SK-N-SH (cell line): ENCODE data around the gene SRF. TPM values are rescaled to one million over a fixed set of nuclear protein-coding genes. Genes with fewer than 3 reads are reported as not detected.

Experiments used
- CTCF ChIA-PET: fragments of 300-600, 350-600 bp; formaldehyde crosslinking; extraction: SDS; loops from one replicate; lab custom pipeline; 2021; lab: Yijun Ruan, JAX
- POLR2A ChIA-PET: fragments of 350-600 bp; sonication (Branson Sonifier 250); formaldehyde crosslinking; extraction: SDS; loops from one replicate; lab custom pipeline; 2020; ENCODE audit warnings: antibody characterized with exemption, inconsistent platforms; lab: Yijun Ruan, JAX
- DNase-seq: peaks from one replicate; pipeline ENCODE4 v3.0.0; 2012
- H2AFZ ChIP-seq: fragments of 200-600 bp; sonication (generic); 2 replicates; pipeline ENCODE4 v1.8.1; 2016; ENCODE audit warnings: antibody characterized with exemption, mild to moderate bottlenecking, low read depth
- H3F3A ChIP-seq: fragments of 200-600 bp; sonication (generic); replicated peaks from 2 replicates; pipeline ENCODE3; 2016; ENCODE audit warnings: antibody characterized with exemption, mild to moderate bottlenecking; ENCODE audit not compliant: insufficient read depth
- H3K27ac ChIP-seq, 2 experiments: fragments of 200-500 bp in 1 of 2; fragments of 200-600 bp in 1 of 2; sonication (Bioruptor generic) in 1 of 2; sonication (generic), shearing (Covaris generic) in 1 of 2; 2 replicates each; pipeline versions ENCODE4 v1.5.1 to v1.6.1; 2014 to 2016; ENCODE audit warnings: low read depth in 2 of 2, inconsistent platforms in 1 of 2, low read length in 1 of 2, mild to moderate bottlenecking in 1 of 2, mixed read lengths in 1 of 2
- H3K27me3 ChIP-seq: fragments of 200-600 bp; sonication (generic), shearing (Covaris generic); 2 replicates; pipeline ENCODE4 v1.6.1; 2016; ENCODE audit warnings: mixed run types; ENCODE audit not compliant: insufficient read depth
- H3K36me3 ChIP-seq, 2 experiments: fragments of 200-500 bp in 1 of 2; fragments of 200-600 bp in 1 of 2; sonication (Bioruptor generic) in 1 of 2; sonication (generic) in 1 of 2; replicated peaks in 1 of 2; 2 replicates each; pipeline versions ENCODE3 to v1.5.1; 2014 to 2016; ENCODE audit warnings: low read length in 1 of 2, mild to moderate bottlenecking in 1 of 2; ENCODE audit not compliant: insufficient read depth in 2 of 2, control insufficient read depth in 1 of 2
- H3K4me1 ChIP-seq, 2 experiments: fragments of 200-500 bp in 1 of 2; fragments of 200-600 bp in 1 of 2; sonication (Bioruptor generic) in 1 of 2; sonication (generic), shearing (Covaris generic) in 1 of 2; 2 replicates each; pipeline versions ENCODE4 v1.5.1 to v1.6.1; 2014 to 2016; ENCODE audit warnings: low read depth in 1 of 2, low read length in 1 of 2, mixed run types in 1 of 2; ENCODE audit not compliant: insufficient read depth in 2 of 2, control insufficient read depth in 1 of 2
- H3K4me2 ChIP-seq: fragments of 200-600 bp; sonication (generic), shearing (Covaris generic); 2 replicates; pipeline ENCODE4 v1.6.1; 2017; ENCODE audit warnings: mixed run types
- H3K4me3 ChIP-seq, 2 experiments: fragments of 200-500 bp in 1 of 2; fragments of 200-600 bp in 1 of 2; sonication (Bioruptor generic) in 1 of 2; sonication (generic), shearing (Covaris generic) in 1 of 2; 2 replicates each; pipeline versions ENCODE4 v1.5.1 to v1.8.1; 2014 to 2016; ENCODE audit warnings: low read depth in 2 of 2, inconsistent platforms in 1 of 2, low read length in 1 of 2, mild to moderate bottlenecking in 1 of 2, mixed read lengths in 1 of 2, moderate library complexity in 1 of 2
- H3K79me2 ChIP-seq: fragments of 200-600 bp; sonication (generic); 2 replicates; pipeline ENCODE4 v1.8.1; 2017; ENCODE audit warnings: mild to moderate bottlenecking; ENCODE audit not compliant: insufficient read depth
- H3K9ac ChIP-seq: fragments of 200-600 bp; sonication (generic); 2 replicates; pipeline ENCODE4 v1.6.1; 2017; ENCODE audit warnings: mixed run types
- H3K9me2 ChIP-seq: fragments of 200-600 bp; sonication (generic); 2 replicates; pipeline ENCODE4 v1.6.1; 2017; ENCODE audit warnings: mixed run types
- H3K9me3 ChIP-seq: fragments of 200-600 bp; sonication (generic); 2 replicates; pipeline ENCODE4 v1.6.1; 2017; ENCODE audit warnings: mixed run types, mild to moderate bottlenecking, moderate library complexity
- H4K20me1 ChIP-seq: fragments of 200-600 bp; sonication (generic); 2 replicates; pipeline ENCODE4 v1.6.1; 2017; ENCODE audit warnings: mild to moderate bottlenecking, mixed run types; ENCODE audit not compliant: insufficient read depth
- CHD2 ChIP-seq: fragments of 150-350 bp; IDR thresholded peaks from 2 replicates; pipeline ENCODE4 v1.6.1; 2018; ENCODE audit warnings: low read length; ENCODE audit not compliant: partially characterized antibody
- ELF1 ChIP-seq: IDR thresholded peaks from 2 replicates; pipeline ENCODE4 v1.4.0; 2012
- EZH2phosphoT487 ChIP-seq: fragments of 200-600 bp; sonication (generic); IDR thresholded peaks from 2 replicates; pipeline ENCODE4 v1.6.1; 2017; ENCODE audit warnings: low read depth, mixed run types, mild to moderate bottlenecking, antibody characterized with exemption, moderate library complexity, borderline replicate concordance
- FOSL2 ChIP-seq: IDR thresholded peaks from 2 replicates; pipeline ENCODE4 v1.4.0; 2012; ENCODE audit warnings: low read depth, mild to moderate bottlenecking, moderate library complexity, borderline replicate concordance
- FOXJ3 ChIP-seq: sonication (generic); formaldehyde crosslinking; IDR thresholded peaks from 2 replicates; pipeline ENCODE4 v1.5.1; 2020; ENCODE audit warnings: mild to moderate bottlenecking, missing genetic modification reagents
- GABPA ChIP-seq: IDR thresholded peaks from 2 replicates; pipeline ENCODE4 v1.4.0; 2012; ENCODE audit warnings: low read depth, mild to moderate bottlenecking
- GATA2 ChIP-seq: sonication (generic); formaldehyde crosslinking; IDR thresholded peaks from 2 replicates; pipeline ENCODE4 v1.5.0; 2020; ENCODE audit warnings: mild to moderate bottlenecking, missing genetic modification reagents
- IRF3 ChIP-seq: fragments of 150-350 bp; IDR thresholded peaks from 2 replicates; pipeline ENCODE4 v1.6.1; 2016; ENCODE audit warnings: mild to moderate bottlenecking, low read depth, low read length
- JUND ChIP-seq: IDR thresholded peaks from 2 replicates; pipeline ENCODE4 v1.4.0; 2012
- MAX ChIP-seq: IDR thresholded peaks from 2 replicates; pipeline ENCODE4 v1.4.0; 2012; ENCODE audit warnings: low read depth
- MEF2A ChIP-seq: IDR thresholded peaks from 2 replicates; pipeline ENCODE4 v1.4.0; 2012; ENCODE audit warnings: low read depth, borderline replicate concordance
- MXI1 ChIP-seq: IDR thresholded peaks from 2 replicates; pipeline ENCODE4 v1.6.1; 2012; ENCODE audit warnings: mild to moderate bottlenecking, low read depth, low read length, improper control_type of control experiment
- NRF1 ChIP-seq: IDR thresholded peaks from 2 replicates; pipeline ENCODE4 v1.6.1; 2012; ENCODE audit warnings: low read depth, mild to moderate bottlenecking, low read length
- POLR2AphosphoS5 ChIP-seq: IDR thresholded peaks from 2 replicates; pipeline ENCODE4 v1.6.1; 2012; ENCODE audit warnings: low read depth, low read length
- RCOR1 ChIP-seq: fragments of 150-350 bp; IDR thresholded peaks from 2 replicates; pipeline ENCODE4 v1.6.1; 2017; ENCODE audit warnings: antibody characterized with exemption, low read length
- REST ChIP-seq: IDR thresholded peaks from 2 replicates; pipeline ENCODE4 v1.6.1; 2012; ENCODE audit warnings: mild to moderate bottlenecking, low read depth, low read length, moderate library complexity
- RFX5 ChIP-seq: IDR thresholded peaks from 2 replicates; pipeline ENCODE4 v1.6.1; 2012; ENCODE audit warnings: mild to moderate bottlenecking, improper control_type of control experiment, low read length
- RXRA ChIP-seq: IDR thresholded peaks from 2 replicates; pipeline ENCODE4 v1.4.0; 2012; ENCODE audit warnings: low read depth, mild to moderate bottlenecking, borderline replicate concordance
- TAF1 ChIP-seq: IDR thresholded peaks from 2 replicates; pipeline ENCODE4 v1.6.1; 2012; ENCODE audit warnings: low read depth, mild to moderate bottlenecking, low read length, moderate library complexity, borderline replicate concordance
- TCF12 ChIP-seq: IDR thresholded peaks from 2 replicates; pipeline ENCODE4 v1.4.0; 2012
- TEAD4 ChIP-seq: IDR thresholded peaks from 2 replicates; pipeline ENCODE4 v1.4.0; 2012; ENCODE audit warnings: mild to moderate bottlenecking, borderline replicate concordance; ENCODE audit not compliant: insufficient read depth
- ZBTB33 ChIP-seq: IDR thresholded peaks from 2 replicates; pipeline ENCODE4 v1.4.0; 2012; ENCODE audit warnings: low read depth, borderline replicate concordance
- WGBS: methylation state at CpG from one replicate; pipeline ENCODE4 v1.1.6; 2017; ENCODE audit warnings: low lambda C conversion rate; 5-methylcytosine and 5-hydroxymethylcytosine counted together
- polyA plus RNA-seq, 3 experiments: library from polyadenylated mRNA; depleted of rRNA; stranded (reverse); fragments of >200 nt; gene quantifications; 2 replicates each; pipeline ENCODE4 v1.2.3, GENCODE V29; 2012

The SRF gene
- polyA plus RNA-seq, 1 of the 3 experiments (the other 2 are of a cell fraction) = 31.7 TPM

- no peak for TF ChIP-seq CHD2
- no peak for TF ChIP-seq GATA2 (CRISPR knock-in tag)
- no peak for TF ChIP-seq POLR2AphosphoS5
- TF ChIP-seq ELF1 = no peak
Measured at GRCh38 chr6:43142101-43142500, 29.0 kb upstream of the SRF start (continued).

- WGBS = 50% methylated on average over 8 of the region's 25 CpGs
- no peak for TF ChIP-seq FOSL2
- TF ChIP-seq POLR2AphosphoS5 = no peak
- no peak; the same call in 1 of the 2 replicates for TF ChIP-seq NRF1
- TF ChIP-seq FOXJ3 = no peak
- TF ChIP-seq IRF3 = no peak
- TF ChIP-seq ZBTB33 = no peak
- TF ChIP-seq MAX = no peak
- TF ChIP-seq REST = no peak
- TF ChIP-seq MEF2A = no peak
- no peak for TF ChIP-seq EZH2phosphoT487
- no peak for TF ChIP-seq JUND
- no peak for TF ChIP-seq RXRA
- TF ChIP-seq TAF1 = peak; percentile 31; the same call in 1 of the 2 replicates
- 0 out of 2 replicates have a peak, but pooled peaks have one; percentile 15 for TF ChIP-seq RCOR1
- peak; percentile 70 for TF ChIP-seq MXI1
- TF ChIP-seq TCF12 = no peak
- TF ChIP-seq RFX5 = 0 out of 2 replicates have a peak, but pooled peaks have one; percentile 46
- no peak for TF ChIP-seq GABPA
- no peak for TF ChIP-seq TEAD4
Measured at GRCh38 chr6:43143235-43144128, 27.6 kb upstream of the SRF start.

More at GRCh38 chr6:43143235-43144128, 27.6 kb upstream of the SRF start:
- Histone ChIP-seq H3K27me3 (no peaks in the 10 kb centered on the region), H4K20me1 (no peaks in the 10 kb centered on the region), H3K79me2 (no peaks in the 10 kb centered on the region), H3K9me3 (no peaks in the 10 kb centered on the region), H3K4me1 (peaks cover 8 to 11% of the 10 kb centered on the region in 2 experiments; a peak in 3 of 4 replicates), H2AFZ (no peak overlapping the region), H3K4me2 (peak overlapping the region; percentile 62; the same call in 1 of the 2 replicates), H3K36me3 (peaks cover 12 to 22% of the 10 kb centered on the region in 2 experiments), H3K4me3 (peak overlapping the region in 1 of 2 experiments; percentile 27; a peak in 1 of 4 replicates), H3K9me2 (no peaks in the 10 kb centered on the region), H3K9ac (no peak overlapping the region), H3F3A (peaks cover 15% of the 10 kb centered on the region), H3K27ac (peak overlapping the region; percentile 39 to 77; a peak in 3 of 4 replicates)
- CTCF ChIA-PET = interaction anchor here (0.6 to 4.4 kb wide), 67 partner anchors 8 to 366 kb away, joined by 3 to 58 read pairs (median 5); partner anchors contain the start of genes CNPY3, CUL7, CUL9 and DNPH1
- peak; percentile 97 for DNase-seq
- POLR2A ChIA-PET = interaction anchor here (0.5 to 1.3 kb wide), 10 partner anchors 15 to 159 kb away, joined by 3 to 4 read pairs (median 3); partner anchors contain the start of genes CUL7 and PPP2R5D
